HepG2 (cell line): ENCODE data around the gene LSM2. TPM values are rescaled to one million over a fixed set of nuclear protein-coding genes. Genes with fewer than 3 reads are reported as not detected.
A peak's percentile ranks its signal among the peaks of the same experiment; 100 is the strongest.

Source experiments
- AHR ChIP-seq: IDR thresholded peaks from 2 replicates; pipeline ENCODE4 v1.6.1; 2018; ENCODE audit warnings: missing genetic modification reagents, missing compliant biosample characterization
- CCAR2 ChIP-seq: fragments of 200-400 bp; formaldehyde crosslinking; optimal IDR thresholded peaks from 2 replicates; pipeline ENCODE3; 2018; ENCODE audit warnings: low read depth, mild to moderate bottlenecking, low read length, moderate library complexity
- HNRNPH1 ChIP-seq: fragments of 200-400 bp; formaldehyde crosslinking; optimal IDR thresholded peaks from 2 replicates; pipeline ENCODE3; 2017; ENCODE audit warnings: mild to moderate bottlenecking, low read depth, low read length
- KLF12 ChIP-seq: sonication (generic); formaldehyde crosslinking; IDR thresholded peaks from 2 replicates; pipeline ENCODE4 v1.4.0; 2020; ENCODE audit warnings: missing genetic modification reagents, borderline replicate concordance
- KLF13 ChIP-seq: sonication (generic); formaldehyde crosslinking; IDR thresholded peaks from 2 replicates; pipeline ENCODE4 v1.4.0; 2020; ENCODE audit warnings: mild to moderate bottlenecking, missing genetic modification reagents
- KMT2A ChIP-seq: sonication (generic); formaldehyde crosslinking; IDR thresholded peaks from 2 replicates; pipeline ENCODE4 v1.4.0; 2020; ENCODE audit warnings: missing genetic modification reagents
- MATR3 ChIP-seq: sonication (generic); formaldehyde crosslinking; IDR thresholded peaks from 2 replicates; pipeline ENCODE4 v1.4.0; 2020; ENCODE audit warnings: missing genetic modification reagents
- NKX3-1 ChIP-seq: sonication (generic); formaldehyde crosslinking; IDR thresholded peaks from 2 replicates; pipeline ENCODE4 v1.5.0; 2020; ENCODE audit warnings: missing genetic modification reagents
- PRMT3 ChIP-seq: sonication (generic); formaldehyde crosslinking; IDR thresholded peaks from 2 replicates; pipeline ENCODE4 v1.8.1; 2022; ENCODE audit warnings: low read depth, mild to moderate bottlenecking, moderate library complexity, missing genetic modification reagents, borderline replicate concordance
- SMAD9 ChIP-seq: sonication (generic); formaldehyde crosslinking; IDR thresholded peaks from 2 replicates; pipeline ENCODE4 v1.5.1; 2020; ENCODE audit warnings: mild to moderate bottlenecking, missing genetic modification reagents
- SMARCC2 ChIP-seq: fragments of 450-650 bp; IDR thresholded peaks from 2 replicates; pipeline ENCODE4 v1.6.1; 2017; ENCODE audit warnings: antibody characterized with exemption, mild to moderate bottlenecking
- SRY ChIP-seq: sonication (generic); formaldehyde crosslinking; IDR thresholded peaks from 2 replicates; pipeline ENCODE4 v1.8.0; 2022; ENCODE audit warnings: mild to moderate bottlenecking, missing genetic modification reagents
- YY1 ChIP-seq: IDR thresholded peaks from 2 replicates; pipeline ENCODE4 v1.6.1; 2011; ENCODE audit warnings: low read length, low read depth, moderate library complexity, mild to moderate bottlenecking; ENCODE audit not compliant: insufficient read depth, insufficient replicate concordance
- ZFP82 ChIP-seq: sonication (generic); formaldehyde crosslinking; IDR thresholded peaks from 2 replicates; pipeline ENCODE4 v1.5.1; 2020; ENCODE audit warnings: mild to moderate bottlenecking, missing genetic modification reagents, borderline replicate concordance
- ZFP90 ChIP-seq: sonication (generic); formaldehyde crosslinking; IDR thresholded peaks from 2 replicates; pipeline ENCODE4 v1.8.0; 2022; ENCODE audit warnings: missing genetic modification reagents, mild to moderate bottlenecking, inconsistent platforms, borderline replicate concordance
- ZNF224 ChIP-seq: sonication (generic); formaldehyde crosslinking; IDR thresholded peaks from 2 replicates; pipeline ENCODE4 v1.5.0; 2020; ENCODE audit warnings: mild to moderate bottlenecking, missing genetic modification reagents
- ZNF230 ChIP-seq: sonication (generic); formaldehyde crosslinking; IDR thresholded peaks from 2 replicates; pipeline ENCODE4 v1.4.0; 2020; ENCODE audit warnings: mild to moderate bottlenecking, missing genetic modification reagents
- ZNF282 ChIP-seq: fragments of 450-650 bp; IDR thresholded peaks from 2 replicates; pipeline ENCODE4 v1.6.1; 2018; ENCODE audit not compliant: partially characterized antibody
- ZNF556 ChIP-seq: sonication (generic); formaldehyde crosslinking; IDR thresholded peaks from 2 replicates; pipeline ENCODE4 v1.4.0; 2020; ENCODE audit warnings: mild to moderate bottlenecking, missing genetic modification reagents, borderline replicate concordance
- ZNF557 ChIP-seq: sonication (generic); formaldehyde crosslinking; IDR thresholded peaks from 2 replicates; pipeline ENCODE4 v1.4.0; 2020; ENCODE audit warnings: missing genetic modification reagents
- ZNF570 ChIP-seq: sonication (generic); formaldehyde crosslinking; IDR thresholded peaks from 2 replicates; pipeline ENCODE4 v1.4.0; 2020; ENCODE audit warnings: mild to moderate bottlenecking, missing genetic modification reagents, borderline replicate concordance
- ZNF709 ChIP-seq: sonication (generic); formaldehyde crosslinking; IDR thresholded peaks from 2 replicates; pipeline ENCODE4 v1.5.0; 2020; ENCODE audit warnings: mild to moderate bottlenecking, missing genetic modification reagents
- ZNF772 ChIP-seq: sonication (generic); formaldehyde crosslinking; IDR thresholded peaks from 2 replicates; pipeline ENCODE4 v1.5.0; 2020; ENCODE audit warnings: mild to moderate bottlenecking, missing genetic modification reagents
- ZNF83 ChIP-seq: sonication (generic); formaldehyde crosslinking; IDR thresholded peaks from 2 replicates; pipeline ENCODE4 v1.4.0; 2020; ENCODE audit warnings: missing genetic modification reagents, mild to moderate bottlenecking, borderline replicate concordance
- polyA plus RNA-seq, 8 experiments: library from polyadenylated mRNA; depleted of rRNA in 3 of 8; stranded (reverse) in 7 of 8; unstranded in 1 of 8; fragments of >200 nt; fragmentation: Illumina TruSeq in 4 of 8; extraction: Trizol in 4 of 8; gene quantifications; 2 replicates each; pipeline versions ENCODE4 v1.2.1 to v1.2.3, GENCODE V29; 2011 to 2016; ENCODE audit warnings: low read depth in 4 of 8, missing spikeins in 1 of 8, mixed read lengths in 1 of 8; ENCODE audit not compliant: insufficient read depth in 1 of 8
- total RNA-seq, 5 experiments: library from RNA; depleted of rRNA; stranded (reverse); fragments of >200 nt; fragmentation: Illumina TruSeq; extraction: Trizol; gene quantifications; 2 replicates each; pipeline ENCODE4 v1.2.3, GENCODE V29; 2016; ENCODE audit warnings: low read depth in 1 of 5
- TF ChIP-seq, protein P1 (sequence below): sonication (generic); formaldehyde crosslinking; IDR thresholded peaks from 2 replicates; pipeline ENCODE4 v1.5.1; 2020; ENCODE audit warnings: missing genetic modification reagents, mild to moderate bottlenecking, borderline replicate concordance
- TF ChIP-seq, protein P2 (sequence below): sonication (generic); formaldehyde crosslinking; IDR thresholded peaks from 2 replicates; pipeline ENCODE4 v1.4.0; 2020; ENCODE audit warnings: low read depth, mild to moderate bottlenecking, missing genetic modification reagents
- TF ChIP-seq, protein P3 (sequence below): sonication (generic); formaldehyde crosslinking; IDR thresholded peaks from 2 replicates; pipeline ENCODE4 v1.4.0; 2020; ENCODE audit warnings: missing genetic modification reagents, borderline replicate concordance

The LSM2 gene
- total and polyA plus RNA-seq, 2 of the 13 experiments (the other 11 are each of a cell fraction or from before 2014, with no cell fraction given) = 69.4 to 90.5 TPM

DNA sequence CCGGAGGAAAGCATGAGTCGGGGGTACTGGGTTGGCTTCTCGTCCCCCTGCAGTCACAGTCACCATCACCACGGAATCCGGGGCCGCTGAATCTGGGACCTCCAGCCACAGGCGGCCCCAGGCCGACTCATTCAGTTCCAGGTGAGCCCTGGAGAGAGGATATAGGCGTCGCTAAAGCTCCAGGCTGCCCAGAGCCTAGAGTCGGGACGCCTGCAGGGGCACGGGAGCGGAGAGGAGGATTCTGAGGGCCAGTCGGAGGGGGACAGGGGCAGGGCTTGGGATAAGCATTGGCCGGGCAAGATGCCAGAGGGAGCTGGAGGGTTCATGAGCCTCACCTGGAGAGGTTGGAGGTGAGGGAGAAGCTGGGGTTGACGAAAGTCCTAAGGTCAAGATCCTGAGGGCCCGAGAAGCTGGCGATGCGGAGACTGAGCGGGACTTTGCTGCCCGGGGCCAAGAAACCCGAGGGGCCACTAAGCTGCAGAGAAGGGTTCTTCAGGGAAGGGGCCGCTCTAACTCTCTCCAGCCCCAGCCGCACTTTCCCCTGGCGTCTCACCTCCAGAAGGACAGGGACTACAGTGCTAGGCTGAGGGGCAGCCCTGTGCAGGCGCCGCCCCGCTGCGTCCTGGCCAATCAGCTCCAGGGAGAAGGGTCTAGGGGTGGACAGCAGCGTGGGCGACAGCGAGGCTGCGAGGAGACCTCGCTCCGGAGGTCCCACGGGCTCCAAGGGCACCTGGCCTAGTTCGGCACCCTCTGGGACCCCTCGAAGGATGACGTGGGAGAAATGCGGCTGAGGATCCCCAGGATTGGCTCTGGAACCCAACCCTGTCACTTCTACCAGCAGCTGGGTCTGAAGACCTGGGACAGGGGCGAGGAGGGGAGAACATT is 40.6 kb downstream of the LSM2 start (continued):
- TF ChIP-seq, protein P1, sequence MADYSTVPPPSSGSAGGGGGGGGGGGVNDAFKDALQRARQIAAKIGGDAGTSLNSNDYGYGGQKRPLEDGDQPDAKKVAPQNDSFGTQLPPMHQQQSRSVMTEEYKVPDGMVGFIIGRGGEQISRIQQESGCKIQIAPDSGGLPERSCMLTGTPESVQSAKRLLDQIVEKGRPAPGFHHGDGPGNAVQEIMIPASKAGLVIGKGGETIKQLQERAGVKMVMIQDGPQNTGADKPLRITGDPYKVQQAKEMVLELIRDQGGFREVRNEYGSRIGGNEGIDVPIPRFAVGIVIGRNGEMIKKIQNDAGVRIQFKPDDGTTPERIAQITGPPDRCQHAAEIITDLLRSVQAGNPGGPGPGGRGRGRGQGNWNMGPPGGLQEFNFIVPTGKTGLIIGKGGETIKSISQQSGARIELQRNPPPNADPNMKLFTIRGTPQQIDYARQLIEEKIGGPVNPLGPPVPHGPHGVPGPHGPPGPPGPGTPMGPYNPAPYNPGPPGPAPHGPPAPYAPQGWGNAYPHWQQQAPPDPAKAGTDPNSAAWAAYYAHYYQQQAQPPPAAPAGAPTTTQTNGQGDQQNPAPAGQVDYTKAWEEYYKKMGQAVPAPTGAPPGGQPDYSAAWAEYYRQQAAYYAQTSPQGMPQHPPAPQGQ (CRISPR knock-in tag) = no peak
- no peak; the same call in none of the 2 replicates for TF ChIP-seq KLF13 (CRISPR knock-in tag)
- 0 out of 2 replicates have a peak, but pooled peaks have one; percentile 10 for TF ChIP-seq AHR
- TF ChIP-seq ZNF709 = peak; percentile 27; the same call in 1 of the 2 replicates
- TF ChIP-seq ZFP90 = no peak
- TF ChIP-seq, protein P2, sequence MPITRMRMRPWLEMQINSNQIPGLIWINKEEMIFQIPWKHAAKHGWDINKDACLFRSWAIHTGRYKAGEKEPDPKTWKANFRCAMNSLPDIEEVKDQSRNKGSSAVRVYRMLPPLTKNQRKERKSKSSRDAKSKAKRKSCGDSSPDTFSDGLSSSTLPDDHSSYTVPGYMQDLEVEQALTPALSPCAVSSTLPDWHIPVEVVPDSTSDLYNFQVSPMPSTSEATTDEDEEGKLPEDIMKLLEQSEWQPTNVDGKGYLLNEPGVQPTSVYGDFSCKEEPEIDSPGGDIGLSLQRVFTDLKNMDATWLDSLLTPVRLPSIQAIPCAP (CRISPR knock-in tag) = no peak
- no peak for TF ChIP-seq PRMT3 (CRISPR knock-in tag)
- TF ChIP-seq NKX3-1 = no peak
- no peak for TF ChIP-seq ZNF83 (CRISPR knock-in tag)
- 0 out of 2 replicates have a peak, but pooled peaks have one; percentile 18 for TF ChIP-seq KMT2A (CRISPR knock-in tag)
- no peak for TF ChIP-seq ZNF772
- no peak for TF ChIP-seq ZNF556 (CRISPR knock-in tag)
- TF ChIP-seq SMARCC2 = no peak
- no peak for TF ChIP-seq SRY
- no peak for TF ChIP-seq HNRNPH1
- TF ChIP-seq ZNF230 (CRISPR knock-in tag) = peak; percentile 69; the same call in 1 of the 2 replicates
- TF ChIP-seq ZFP82 (CRISPR knock-in tag) = no peak
- TF ChIP-seq ZNF557 (CRISPR knock-in tag) = no peak
- no peak for TF ChIP-seq YY1
- TF ChIP-seq ZNF282 = no peak
- TF ChIP-seq, protein P3, sequence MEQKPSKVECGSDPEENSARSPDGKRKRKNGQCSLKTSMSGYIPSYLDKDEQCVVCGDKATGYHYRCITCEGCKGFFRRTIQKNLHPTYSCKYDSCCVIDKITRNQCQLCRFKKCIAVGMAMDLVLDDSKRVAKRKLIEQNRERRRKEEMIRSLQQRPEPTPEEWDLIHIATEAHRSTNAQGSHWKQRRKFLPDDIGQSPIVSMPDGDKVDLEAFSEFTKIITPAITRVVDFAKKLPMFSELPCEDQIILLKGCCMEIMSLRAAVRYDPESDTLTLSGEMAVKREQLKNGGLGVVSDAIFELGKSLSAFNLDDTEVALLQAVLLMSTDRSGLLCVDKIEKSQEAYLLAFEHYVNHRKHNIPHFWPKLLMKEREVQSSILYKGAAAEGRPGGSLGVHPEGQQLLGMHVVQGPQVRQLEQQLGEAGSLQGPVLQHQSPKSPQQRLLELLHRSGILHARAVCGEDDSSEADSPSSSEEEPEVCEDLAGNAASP = 0 out of 2 replicates have a peak, but pooled peaks have one; percentile 22
- TF ChIP-seq SMAD9 (CRISPR knock-in tag) = peak; percentile 69; the same call in 1 of the 2 replicates
- TF ChIP-seq ZNF224 (CRISPR knock-in tag) = no peak
- TF ChIP-seq CCAR2 = no peak
- TF ChIP-seq ZNF570 = no peak
- no peak for TF ChIP-seq KLF12 (CRISPR knock-in tag)
- TF ChIP-seq MATR3 (CRISPR knock-in tag) = no peak
